Type B pancreatic cell (in vitro differentiated cells): Measurements from ENCODE around the gene DCC. TPM values are rescaled to one million over a fixed set of nuclear protein-coding genes. Genes with fewer than 3 reads are reported as not detected.

Source experiments
- DNase-seq: peaks from one replicate; pipeline ENCODE4 v3.0.0; 2021; ENCODE audit warnings: mixed read lengths; ENCODE audit not compliant: unreplicated experiment; ENCODE audit errors: extremely low spot score
- H3K27ac Mint-ChIP-seq: 2 replicates; pipeline ENCODE4 v1.8.0; 2021; ENCODE audit warnings: mild to moderate bottlenecking, mixed read lengths
- H3K27me3 Mint-ChIP-seq: 2 replicates; pipeline ENCODE4 v1.8.0; 2021; ENCODE audit warnings: mixed read lengths
- H3K36me3 Mint-ChIP-seq: 2 replicates; pipeline ENCODE4 v1.8.0; 2021; ENCODE audit warnings: mixed read lengths
- H3K4me1 Mint-ChIP-seq: one replicate; pipeline ENCODE4 v1.8.0; 2021; ENCODE audit warnings: mixed read lengths; ENCODE audit not compliant: unreplicated experiment
- H3K4me3 Mint-ChIP-seq: 2 replicates; pipeline ENCODE4 v1.8.0; 2021; ENCODE audit warnings: mild to moderate bottlenecking, mixed read lengths
- H3K9me3 Mint-ChIP-seq: 2 replicates; pipeline ENCODE4 v1.8.0; 2021; ENCODE audit warnings: mixed read lengths
- CTCF ChIP-seq: fragments of 200-600 bp; sonication (generic); conservative IDR thresholded peaks from 2 replicates; pipeline ENCODE4 v1.5.0; 2021; ENCODE audit warnings: antibody characterized with exemption, mild to moderate bottlenecking
- total RNA-seq: library from RNA; stranded (reverse); gene quantifications from 2 replicates; pipeline ENCODE4 v1.2.1, GENCODE V29; 2021; ENCODE audit warnings: low replicate concordance

DCC gene
- total RNA-seq, 1 donor from 2014 or later, result 11.6 TPM

GRCh38 chr18:52679354-52679753, 339.4 kb downstream of the DCC start:
- no peaks in the 10 kb centered on the region for H3K36me3 Mint-ChIP-seq
- H3K9me3 Mint-ChIP-seq, result peaks cover 5% of the 10 kb centered on the region
- H3K4me3 Mint-ChIP-seq, result no peak overlapping the region
- peaks cover 32% of the 10 kb centered on the region for H3K4me1 Mint-ChIP-seq
- H3K27ac Mint-ChIP-seq, result no peak overlapping the region
- no peaks in the 10 kb centered on the region for H3K27me3 Mint-ChIP-seq
- no peak for DNase-seq
- TF ChIP-seq CTCF, result no peak

- Mint-ChIP-seq H3K4me1 (peaks cover 21% of the 10 kb centered on the region), H3K27me3 (no peaks in the 10 kb centered on the region), H3K27ac (no peak overlapping the region), H3K36me3 (no peaks in the 10 kb centered on the region), H3K9me3 (no peaks in the 10 kb centered on the region), H3K4me3 (no peak overlapping the region)
- no peak for TF ChIP-seq CTCF
- DNase-seq, result no peak
Measured at GRCh38 chr18:52682260-52682659, 342.3 kb downstream of the DCC start.

- H3K36me3 Mint-ChIP-seq, result no peaks in the 10 kb centered on the region
Measured at GRCh38 chr18:52685316-52685715, 345.3 kb downstream of the DCC start.

GRCh38 chr18:52691841-52692240, 351.8 kb downstream of the DCC start:
- Mint-ChIP-seq H3K4me3 (no peak overlapping the region), H3K36me3 (no peaks in the 10 kb centered on the region), H3K4me1 (no peaks in the 10 kb centered on the region), H3K27ac (no peak overlapping the region), H3K27me3 (peaks cover 6% of the 10 kb centered on the region), H3K9me3 (no peaks in the 10 kb centered on the region)
- TF ChIP-seq CTCF, result no peak
- DNase-seq, result no peak

More at GRCh38 chr18:52685316-52685715, 345.3 kb downstream of the DCC start:
- Mint-ChIP-seq H3K4me3 (no peak overlapping the region), H3K27ac (no peak overlapping the region), H3K27me3 (no peaks in the 10 kb centered on the region), H3K4me1 (peaks cover 7% of the 10 kb centered on the region), H3K9me3 (no peaks in the 10 kb centered on the region)
- TF ChIP-seq CTCF, result no peak
- DNase-seq, result no peak

- peaks cover 10% of the 10 kb centered on the region for H3K27me3 Mint-ChIP-seq
Measured at GRCh38 chr18:52694804-52695203, 354.8 kb downstream of the DCC start.

More at GRCh38 chr18:52694804-52695203, 354.8 kb downstream of the DCC start:
- DNase-seq, result no peak
- H3K4me3 Mint-ChIP-seq, result no peak overlapping the region
- H3K9me3 Mint-ChIP-seq, result no peaks in the 10 kb centered on the region
- H3K4me1 Mint-ChIP-seq, result no peaks in the 10 kb centered on the region
- no peaks in the 10 kb centered on the region for H3K36me3 Mint-ChIP-seq
- H3K27ac Mint-ChIP-seq, result no peak overlapping the region
- TF ChIP-seq CTCF, result peak; percentile 79
